Hematopoietic multipotent progenitor cell treated with erythropoietin and hydrocortisone succinate and interleukin-3 and kit ligand, for 15 days (in vitro differentiated cells): ENCODE data around the gene MEIS2.
"Not testable (repeated sequence)": the region's sequence is repeated elsewhere in the genome, so short reads cannot be mapped to it uniquely, and the experiment has no call there.

ENCODE experiments used
- DNase-seq: peaks from one replicate; pipeline ENCODE4 v3.0.0-alpha.2; 2015; ENCODE audit warnings: low spot score

Gene MEIS2

DNA sequence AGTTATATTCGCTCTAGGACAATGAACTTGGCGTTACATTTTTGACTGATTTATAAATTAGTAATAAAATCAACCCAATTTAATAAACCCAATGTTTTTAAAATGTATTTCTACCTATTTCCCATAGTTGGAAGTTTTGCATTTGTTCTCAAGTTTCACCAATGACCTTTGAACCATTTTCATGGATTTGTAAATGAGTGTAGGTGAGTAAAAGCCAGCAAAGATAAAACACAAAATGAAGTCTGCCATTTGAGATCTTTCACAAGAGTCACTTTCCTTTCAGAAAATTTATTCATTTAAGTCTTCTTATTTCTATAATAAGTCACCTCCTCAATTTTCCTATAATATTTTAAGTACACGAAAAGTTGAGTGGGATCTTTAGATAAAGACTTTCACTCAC, 92.1 kb downstream of the MEIS2 start:
- DNase-seq, result no peak

DNA sequence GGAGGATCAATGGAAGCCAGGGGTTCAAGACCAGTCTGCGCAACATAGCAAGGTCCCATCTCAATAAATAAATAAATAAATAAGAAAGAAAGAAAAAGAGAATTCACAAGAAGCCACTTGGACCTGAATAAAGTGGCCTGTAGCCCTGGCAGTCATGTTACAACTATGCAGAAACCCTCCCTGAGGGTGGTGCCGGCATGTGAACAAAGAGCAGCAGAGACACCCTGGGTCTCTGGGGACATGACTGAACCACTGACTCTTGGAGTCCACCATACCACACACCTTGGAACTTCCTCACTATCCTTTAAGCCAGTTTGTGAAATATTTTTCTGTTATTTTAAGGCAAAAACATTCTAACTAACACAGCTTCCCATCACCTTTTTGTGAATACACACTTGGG, 93.0 kb downstream of the MEIS2 start:
- DNase-seq, result no peak

GRCh38 chr15:37004981-37005735, 95.2 kb downstream of the MEIS2 start:
- no peak for DNase-seq

DNA sequence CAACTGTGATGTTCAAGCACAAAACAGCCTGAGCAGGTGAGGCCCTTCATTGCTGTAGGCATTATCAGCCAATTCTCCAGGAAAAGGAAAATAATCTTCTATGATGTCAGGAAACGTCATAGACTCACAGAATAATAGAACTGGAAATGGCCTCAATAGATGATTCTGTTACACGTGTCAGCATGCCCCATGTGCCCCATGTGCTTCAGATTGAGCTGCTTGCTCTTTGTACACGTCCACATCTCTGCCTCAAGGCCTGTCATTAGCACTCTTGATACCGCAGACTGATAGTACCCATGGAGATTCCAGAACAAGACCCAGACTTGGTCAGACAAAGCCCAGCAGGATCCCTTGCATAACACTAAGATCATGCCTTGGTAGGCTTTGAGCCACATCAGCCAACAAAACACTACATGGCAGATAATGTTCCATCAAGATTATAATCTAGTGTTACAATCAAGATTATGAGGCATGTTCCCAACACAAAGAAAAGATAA, 95.9 kb downstream of the MEIS2 start:
- no peak for DNase-seq

GRCh38 chr15:37002041-37002672, 98.2 kb downstream of the MEIS2 start:
- no peak for DNase-seq

DNA sequence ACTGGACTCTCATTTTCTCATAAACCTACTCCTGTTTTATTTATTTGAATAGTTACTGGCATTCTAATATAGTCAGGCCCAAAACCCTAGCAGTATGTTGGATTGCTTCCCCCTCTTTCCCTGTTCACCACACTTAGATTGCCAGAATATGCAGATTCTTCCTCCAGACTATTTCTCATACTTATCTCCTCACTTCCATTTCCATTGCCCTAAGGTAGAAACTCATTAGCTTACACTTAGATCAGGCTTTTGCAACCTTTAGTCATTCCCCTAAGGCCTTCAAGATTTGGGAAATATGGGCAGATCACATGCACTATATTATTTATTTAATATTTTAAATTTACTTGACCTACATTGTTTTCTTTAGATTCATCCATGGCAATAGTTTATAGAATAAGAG, 98.9 kb downstream of the MEIS2 start:
- no peak for DNase-seq

- no peak for DNase-seq
These were observed 100.6 kb downstream of the MEIS2 start for GRCh38 chr15:36999778-37000177.

DNA sequence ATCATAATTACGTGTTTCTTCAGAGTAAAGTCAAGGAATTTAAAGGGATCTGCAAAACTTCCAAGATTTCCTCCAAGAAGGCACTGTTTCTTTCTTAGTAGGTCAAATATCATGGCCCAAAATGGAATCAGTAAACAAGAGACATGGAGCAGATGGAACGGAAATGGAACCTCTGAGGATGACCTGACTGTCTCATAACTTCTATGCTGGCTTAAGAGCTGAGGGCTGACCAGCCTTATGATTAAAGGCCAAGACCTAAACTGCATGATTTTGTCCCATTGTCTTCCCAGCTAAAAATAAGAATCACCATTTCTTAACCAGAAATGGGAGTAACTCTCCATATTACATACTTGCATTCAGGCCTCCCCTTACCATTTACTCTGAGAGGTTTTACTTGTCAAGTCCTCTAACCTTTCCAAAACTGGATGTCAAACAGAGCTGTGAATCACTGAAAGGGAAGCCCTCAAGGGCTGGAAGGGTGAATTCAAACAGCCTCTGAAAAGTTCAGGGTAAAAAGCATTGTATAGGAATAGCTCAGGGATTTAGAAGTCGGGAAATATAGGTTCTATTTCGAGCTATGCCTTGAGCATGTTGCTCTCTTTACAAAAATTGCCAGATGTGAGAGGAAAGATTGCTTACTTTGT, 103.7 kb downstream of the MEIS2 start:
- no peak for DNase-seq

- no peak for DNase-seq
These were observed 104.2 kb downstream of the MEIS2 start for GRCh38 chr15:36996121-36996520.

GRCh38 chr15:36994790-36995189, 105.6 kb downstream of the MEIS2 start:
- DNase-seq, result no peak

- no peak for DNase-seq
These were observed 107.9 kb downstream of the MEIS2 start for GRCh38 chr15:36992454-36992853.

- no peak for DNase-seq
These were observed 111.4 kb downstream of the MEIS2 start for GRCh38 chr15:36988947-36989346.

- DNase-seq, result no peak
These were observed 117.9 kb downstream of the MEIS2 start for GRCh38 chr15:36982430-36982829.

DNA sequence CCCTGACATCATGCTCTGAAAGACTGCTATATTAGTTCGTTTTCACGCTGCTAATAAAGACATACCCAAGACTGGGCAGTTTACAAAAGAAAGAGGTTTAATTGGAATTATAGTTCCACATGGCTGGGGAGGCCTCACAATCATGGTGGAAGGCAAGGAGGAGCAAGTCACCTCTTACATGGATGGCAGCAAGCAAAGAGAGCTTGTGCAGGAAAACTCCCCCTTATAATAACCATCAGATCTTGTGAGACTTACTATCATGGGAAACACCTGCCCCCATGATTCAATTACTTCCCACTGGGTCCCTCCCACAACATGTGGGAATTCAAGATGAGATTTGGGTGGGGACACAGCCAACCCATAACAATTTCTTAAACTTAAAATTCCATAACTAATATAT, 120.1 kb downstream of the MEIS2 start:
- DNase-seq, result not testable (repeated sequence)

- no peak for DNase-seq
These were observed 121.7 kb downstream of the MEIS2 start for GRCh38 chr15:36978625-36979024.

DNA sequence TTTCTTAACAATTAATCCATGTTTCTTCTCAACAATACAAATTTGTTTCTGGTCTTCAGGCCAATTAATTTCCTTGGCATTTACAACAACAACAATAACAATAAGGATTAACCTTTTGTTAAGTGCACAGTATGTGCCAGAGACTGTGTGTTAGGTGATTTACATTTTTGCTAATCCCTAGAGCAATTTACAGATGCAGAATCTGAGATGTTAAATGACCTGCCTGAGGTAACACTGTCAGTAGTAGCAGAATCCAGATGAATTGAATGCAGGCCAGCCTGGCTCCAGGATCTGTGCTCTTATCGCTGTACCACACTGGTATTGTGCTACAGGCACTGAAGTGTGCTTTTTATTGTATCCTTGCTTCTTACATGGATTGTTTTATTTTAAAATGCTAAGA, 122.2 kb downstream of the MEIS2 start:
- DNase-seq, result no peak

GRCh38 chr15:36977659-36978058, 122.7 kb downstream of the MEIS2 start:
- DNase-seq, result no peak

GRCh38 chr15:36972704-36973103, 127.6 kb downstream of the MEIS2 start:
- no peak for DNase-seq

- no peak for DNase-seq
These were observed 129.8 kb downstream of the MEIS2 start for GRCh38 chr15:36970522-36970921.

DNA sequence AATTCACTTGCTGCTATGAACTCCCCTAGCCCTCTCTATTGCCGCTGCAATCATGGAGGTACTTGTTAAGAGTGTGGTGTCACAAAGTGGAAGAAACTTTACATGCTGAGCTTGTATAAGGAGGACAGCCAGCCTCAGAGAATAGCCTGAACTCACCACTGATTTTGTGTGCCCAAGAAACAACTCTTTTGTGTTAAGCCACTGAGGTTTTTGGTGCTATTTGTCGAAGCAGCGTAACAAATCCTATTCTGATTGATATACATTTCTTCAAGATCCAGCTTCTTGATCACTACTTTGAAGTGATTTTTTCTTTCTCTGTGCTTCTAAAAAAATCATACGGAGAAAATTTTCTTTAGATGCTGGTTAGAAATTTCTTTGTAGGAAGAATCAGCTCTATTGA, 132.4 kb downstream of the MEIS2 start:
- DNase-seq, result no peak

- DNase-seq, result no peak
These were observed 133.6 kb downstream of the MEIS2 start for GRCh38 chr15:36966708-36967107.

- DNase-seq, result no peak
These were observed 134.6 kb downstream of the MEIS2 start for GRCh38 chr15:36965570-36966342.
